Upper lobe of left lung (tissue), 4 donors: ENCODE measurements around the gene KRT86.

Experiments
- EP300 ChIP-seq, 4 donors: sonication (generic); formaldehyde crosslinking; IDR thresholded peaks; one replicate each; pipeline ENCODE4 v1.5.1; 2017; ENCODE audit warnings: antibody characterized with exemption in 4 of 4, control low read depth in 2 of 4
- POLR2AphosphoS5 ChIP-seq, 2 donors: sonication (generic); formaldehyde crosslinking; IDR thresholded peaks; one replicate each; pipeline ENCODE4 v1.5.1; 2017; ENCODE audit warnings: antibody characterized with exemption in 2 of 2
- TF ChIP-seq, protein P1 (sequence below), 6 experiments: fragments of 450-650 bp in 4 of 6; fragments of 200-600 bp in 2 of 6; sonication (generic) in 2 of 6; IDR thresholded peaks; one replicate each; pipeline ENCODE4 v1.5.1; 2016 to 2019; ENCODE audit warnings: antibody characterized with exemption in 6 of 6

DNA sequence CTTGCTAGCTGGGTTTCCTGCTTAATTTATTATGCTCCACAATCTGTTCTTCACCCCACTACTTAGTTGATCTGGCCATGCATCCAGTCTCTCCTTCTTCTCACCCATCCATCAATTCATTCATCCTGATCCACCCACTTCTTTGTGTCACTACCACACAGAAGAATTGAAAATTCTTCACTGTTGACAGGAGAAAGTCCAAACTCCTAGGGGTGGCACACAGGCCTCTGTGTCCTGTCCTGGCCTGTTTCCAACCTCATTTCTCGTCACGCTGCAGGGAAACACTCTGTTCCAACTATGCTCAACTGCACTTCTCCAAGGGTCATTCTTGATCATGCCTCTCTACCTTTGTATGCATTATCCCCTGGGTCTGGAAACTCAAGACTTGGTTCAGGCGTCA, 57.4 kb downstream of the KRT86 start:
- TF ChIP-seq, protein P1, sequence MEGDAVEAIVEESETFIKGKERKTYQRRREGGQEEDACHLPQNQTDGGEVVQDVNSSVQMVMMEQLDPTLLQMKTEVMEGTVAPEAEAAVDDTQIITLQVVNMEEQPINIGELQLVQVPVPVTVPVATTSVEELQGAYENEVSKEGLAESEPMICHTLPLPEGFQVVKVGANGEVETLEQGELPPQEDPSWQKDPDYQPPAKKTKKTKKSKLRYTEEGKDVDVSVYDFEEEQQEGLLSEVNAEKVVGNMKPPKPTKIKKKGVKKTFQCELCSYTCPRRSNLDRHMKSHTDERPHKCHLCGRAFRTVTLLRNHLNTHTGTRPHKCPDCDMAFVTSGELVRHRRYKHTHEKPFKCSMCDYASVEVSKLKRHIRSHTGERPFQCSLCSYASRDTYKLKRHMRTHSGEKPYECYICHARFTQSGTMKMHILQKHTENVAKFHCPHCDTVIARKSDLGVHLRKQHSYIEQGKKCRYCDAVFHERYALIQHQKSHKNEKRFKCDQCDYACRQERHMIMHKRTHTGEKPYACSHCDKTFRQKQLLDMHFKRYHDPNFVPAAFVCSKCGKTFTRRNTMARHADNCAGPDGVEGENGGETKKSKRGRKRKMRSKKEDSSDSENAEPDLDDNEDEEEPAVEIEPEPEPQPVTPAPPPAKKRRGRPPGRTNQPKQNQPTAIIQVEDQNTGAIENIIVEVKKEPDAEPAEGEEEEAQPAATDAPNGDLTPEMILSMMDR (IDR thresholded peaks at IDR 0.05): no peak
- TF ChIP-seq EP300 (IDR thresholded peaks at IDR 0.05): no peak
- TF ChIP-seq POLR2AphosphoS5 (IDR thresholded peaks at IDR 0.05): no peak
